GM12892 (cell line): ENCODE data around the gene SLC16A3.
"Not testable (repeated sequence)": the region's sequence is repeated elsewhere in the genome, so short reads cannot be mapped to it uniquely, and the experiment has no call there.

Experiments used
- POLR2A ChIP-seq: IDR thresholded peaks from 2 replicates; pipeline ENCODE4 v1.6.1; 2011; ENCODE audit warnings: low read depth, low read length, control low read depth
- TAF1 ChIP-seq: IDR thresholded peaks from 2 replicates; pipeline ENCODE4 v1.6.1; 2011; ENCODE audit warnings: low read depth, mild to moderate bottlenecking, control low read depth, low read length, borderline replicate concordance

- not testable (repeated sequence) for TF ChIP-seq POLR2A, TAF1
Observed at GRCh38 chr17:82210655-82211054, 18.2 kb upstream of the SLC16A3 start.
